NCI-H1092 (cell line): ENCODE measurements around the gene NVL.
"Not testable (repeated sequence)": the region's sequence is repeated elsewhere in the genome, so short reads cannot be mapped to it uniquely, and the experiment has no call there.

Experiments used
- DNase-seq: peaks from one replicate; lab custom pipeline; 2025; lab: John Stamatoyannopoulos, UW

NVL gene

GRCh38 chr1:224329842-224330753 lies at the start of gene NVL:
Gene NVL, minus strand, starts transcription at chr1:224330172. Its CDS starts 45 bp downstream, at chr1:224330127.
- peak; percentile 93 for DNase-seq

GRCh38 chr1:224378855-224379631 lies 49.1 kb upstream of the NVL start:
- DNase-seq: no peak

GRCh38 chr1:224377676-224378006 lies 47.7 kb upstream of the NVL start:
- no peak for DNase-seq

GRCh38 chr1:224375059-224375458 lies 45.1 kb upstream of the NVL start:
- no peak for DNase-seq

- DNase-seq: no peak
Observed at GRCh38 chr1:224373008-224373590, 43.1 kb upstream of the NVL start.

GRCh38 chr1:224368409-224368808 lies 38.4 kb upstream of the NVL start:
- DNase-seq: no peak

- no peak for DNase-seq
Observed at GRCh38 chr1:224359207-224359606, 29.2 kb upstream of the NVL start.

GRCh38 chr1:224358237-224358636 lies 28.3 kb upstream of the NVL start:
- DNase-seq: no peak

- DNase-seq: no peak
Observed at GRCh38 chr1:224357626-224358124, 27.7 kb upstream of the NVL start.

- peak; percentile 97 for DNase-seq
Observed at GRCh38 chr1:224356685-224357625, 27.0 kb upstream of the NVL start, which contains the start of gene CNIH4. Gene CNIH4, plus strand, starts transcription at chr1:224356879. Its CDS starts 46 bp downstream, at chr1:224356925.

- DNase-seq: no peak
Observed at GRCh38 chr1:224353975-224354925, 24.3 kb upstream of the NVL start.

GRCh38 chr1:224352436-224353085 lies 22.6 kb upstream of the NVL start:
- DNase-seq: not testable (repeated sequence)

- DNase-seq: not testable (repeated sequence)
Observed at GRCh38 chr1:224349716-224350115, 19.7 kb upstream of the NVL start.

GRCh38 chr1:224348137-224348536 lies 18.2 kb upstream of the NVL start:
- no peak for DNase-seq

- DNase-seq: no peak
Observed at GRCh38 chr1:224343679-224344078, 13.7 kb upstream of the NVL start.

GRCh38 chr1:224340453-224341384 lies 10.7 kb upstream of the NVL start:
- DNase-seq: not testable (repeated sequence)

- DNase-seq: no peak
Observed at GRCh38 chr1:224339442-224340033, 9.6 kb upstream of the NVL start.
